GM18909 (cell line): Measurements from ENCODE around the gene BRWD1.

Experiments
- ATAC-seq: cut with Tn5 transposase; IDR thresholded peaks from one replicate; pipeline ENCODE4 v1.9.1; 2021; ENCODE audit warnings: mild to moderate bottlenecking; ENCODE audit not compliant: unreplicated experiment, poor library complexity

Gene BRWD1

DNA sequence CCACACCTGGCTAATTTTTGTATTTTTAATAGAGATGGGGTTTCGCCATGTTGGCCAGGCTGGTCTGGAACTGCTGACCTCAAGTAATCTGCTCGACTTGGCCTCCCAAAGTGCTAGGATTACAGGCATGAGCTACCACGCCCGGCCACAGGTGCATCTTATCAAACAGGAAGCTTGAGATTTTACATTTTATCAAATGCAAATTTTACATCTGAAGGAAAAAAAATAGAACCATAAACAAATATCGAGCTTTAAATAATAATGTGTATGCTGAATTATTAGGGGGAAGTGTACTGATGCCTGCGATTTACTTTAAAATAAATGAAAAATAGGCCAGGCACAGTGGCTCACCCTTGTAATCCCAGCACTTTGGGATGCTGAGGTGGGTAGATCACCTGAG lies 16.6 kb upstream of the BRWD1 start:
- ATAC-seq = no peak

DNA sequence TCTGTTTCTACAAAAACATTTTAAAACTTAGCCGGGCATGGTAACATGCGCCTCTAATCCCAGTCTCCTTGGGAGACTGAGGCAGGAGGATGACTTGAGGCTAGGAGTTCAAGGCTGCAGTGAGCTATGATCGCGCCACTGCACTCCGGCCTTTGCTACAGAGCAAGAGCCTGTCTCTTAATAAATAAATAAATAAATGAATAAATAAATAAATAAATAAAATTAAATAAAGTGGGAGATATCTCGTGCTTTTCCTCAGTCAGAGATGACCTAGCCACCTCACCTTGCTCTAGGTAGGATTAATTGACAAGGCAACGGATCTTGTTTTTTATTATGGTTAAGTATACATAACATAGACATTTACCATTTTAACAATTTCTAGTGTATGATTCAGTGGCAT lies 14.3 kb upstream of the BRWD1 start:
- ATAC-seq = no peak

DNA sequence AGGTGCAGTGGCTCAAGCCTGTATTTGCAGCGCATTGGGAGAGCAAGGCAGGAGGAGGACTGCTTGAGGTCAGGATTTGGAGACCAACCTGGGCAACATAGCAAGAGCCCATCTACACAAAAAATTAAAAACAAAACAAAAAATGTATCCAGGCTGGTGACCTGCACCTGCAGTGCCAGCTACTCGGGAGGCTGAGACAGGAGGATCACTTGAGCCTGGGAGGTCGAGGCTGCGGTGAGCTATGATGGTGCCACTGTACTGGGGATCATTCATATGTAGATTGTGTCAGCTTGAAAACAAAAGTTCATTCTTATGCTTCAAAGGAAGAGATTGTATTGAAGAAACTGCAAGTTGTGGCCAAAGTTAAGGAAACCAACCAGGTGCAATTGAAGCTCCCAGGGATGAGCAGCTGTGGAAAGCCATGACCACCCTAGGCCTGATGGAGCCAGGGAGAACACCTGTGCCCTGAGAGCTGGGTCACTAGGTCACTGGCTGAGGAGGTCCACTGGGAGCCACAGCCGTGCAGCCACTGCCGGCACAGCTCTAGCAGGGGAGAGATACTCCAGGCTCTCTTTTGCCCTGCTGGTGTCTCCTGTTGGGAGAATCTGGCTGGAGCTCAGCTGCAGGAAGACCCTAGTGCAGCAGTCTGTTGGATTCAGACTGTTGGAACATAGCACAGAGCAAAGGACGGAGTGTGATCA lies 13.3 kb upstream of the BRWD1 start:
- ATAC-seq = no peak

DNA sequence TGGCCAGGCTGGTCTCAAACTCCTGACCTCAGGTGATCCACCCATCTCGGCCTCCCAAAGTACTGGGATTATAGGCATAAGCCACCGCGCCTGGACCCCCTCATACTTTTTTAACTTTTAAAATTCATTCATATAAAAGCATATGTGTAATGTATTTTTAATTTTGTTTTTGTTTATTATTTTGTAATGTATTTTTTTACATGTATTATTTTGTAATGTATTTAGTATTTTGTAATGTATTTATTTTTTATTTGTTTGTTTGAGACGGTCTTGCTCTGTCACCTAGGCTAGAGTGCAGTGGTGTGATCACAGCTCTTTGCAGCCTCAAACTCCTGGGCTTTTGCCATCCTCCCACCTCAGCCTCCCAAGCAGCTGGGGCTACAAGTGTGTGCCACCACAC lies 12.0 kb upstream of the BRWD1 start:
- no peak for ATAC-seq

DNA sequence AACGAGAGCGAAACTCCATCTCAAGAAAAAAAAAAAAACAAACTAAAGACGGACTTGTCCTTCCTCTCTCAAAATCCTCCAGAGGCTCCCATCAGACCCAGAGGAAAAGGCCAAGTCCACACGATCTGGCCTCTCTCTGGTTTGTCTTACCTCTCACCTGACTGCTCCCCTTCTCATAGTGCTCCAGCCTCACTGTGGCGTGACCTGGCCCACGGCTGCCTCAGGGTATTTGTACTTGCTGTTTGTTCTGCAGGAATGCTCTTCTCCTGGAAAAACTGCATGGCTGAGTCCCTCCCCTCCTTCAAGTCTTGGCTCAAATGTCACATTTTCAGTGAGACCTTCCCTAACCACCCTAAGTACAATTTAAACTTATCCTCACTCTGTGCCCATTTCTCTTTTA lies 8.0 kb upstream of the BRWD1 start:
- no peak for ATAC-seq

DNA sequence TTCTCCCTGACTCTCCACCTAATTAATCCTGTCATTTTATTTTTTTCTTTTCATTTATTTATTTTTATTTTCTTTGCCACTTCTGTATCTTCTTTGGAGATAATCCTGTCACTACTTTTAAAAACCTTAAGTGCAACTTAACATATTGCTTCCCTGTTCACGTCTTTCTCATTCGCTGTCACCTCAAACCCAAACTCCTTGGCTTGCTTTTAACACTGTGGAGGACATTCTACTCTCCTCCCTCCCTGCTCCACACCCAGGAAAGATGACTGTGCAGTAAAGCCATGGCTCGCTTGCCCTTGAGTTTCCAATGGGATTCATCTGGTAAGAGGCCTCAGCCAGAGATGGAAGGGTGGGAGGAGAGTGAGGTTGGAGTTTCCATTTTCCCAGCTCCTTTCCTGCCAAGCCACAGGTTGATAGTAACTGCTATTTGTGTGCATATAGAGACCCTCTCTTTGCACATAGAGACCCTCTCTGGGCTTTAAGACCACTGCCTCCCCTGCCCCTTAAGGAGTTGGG lies 6.4 kb upstream of the BRWD1 start:
- ATAC-seq = no peak

DNA sequence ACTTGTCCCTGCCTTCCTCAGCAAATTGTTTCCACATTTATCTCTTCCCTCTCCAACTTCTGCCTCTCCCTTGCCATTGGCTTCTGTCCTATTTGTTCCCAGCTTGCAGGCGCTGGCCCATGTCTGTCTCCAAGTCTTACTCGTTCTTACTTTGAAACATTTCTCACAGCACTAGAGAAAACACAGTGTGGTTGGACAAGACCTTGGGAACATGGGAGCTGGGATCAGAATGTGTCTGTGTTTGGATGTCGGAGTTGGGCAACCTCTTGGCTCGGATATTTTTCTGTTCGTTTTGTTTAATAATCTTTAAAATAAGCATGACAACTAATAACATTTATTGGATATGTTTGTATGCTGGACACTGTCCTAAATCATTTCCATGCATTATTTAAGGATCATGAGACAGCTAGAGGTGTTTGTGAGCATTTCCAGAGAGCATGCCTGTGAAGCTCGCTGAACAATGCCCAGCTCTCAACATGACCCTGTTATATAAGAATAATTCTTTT lies 5.9 kb upstream of the BRWD1 start:
- ATAC-seq = no peak

DNA sequence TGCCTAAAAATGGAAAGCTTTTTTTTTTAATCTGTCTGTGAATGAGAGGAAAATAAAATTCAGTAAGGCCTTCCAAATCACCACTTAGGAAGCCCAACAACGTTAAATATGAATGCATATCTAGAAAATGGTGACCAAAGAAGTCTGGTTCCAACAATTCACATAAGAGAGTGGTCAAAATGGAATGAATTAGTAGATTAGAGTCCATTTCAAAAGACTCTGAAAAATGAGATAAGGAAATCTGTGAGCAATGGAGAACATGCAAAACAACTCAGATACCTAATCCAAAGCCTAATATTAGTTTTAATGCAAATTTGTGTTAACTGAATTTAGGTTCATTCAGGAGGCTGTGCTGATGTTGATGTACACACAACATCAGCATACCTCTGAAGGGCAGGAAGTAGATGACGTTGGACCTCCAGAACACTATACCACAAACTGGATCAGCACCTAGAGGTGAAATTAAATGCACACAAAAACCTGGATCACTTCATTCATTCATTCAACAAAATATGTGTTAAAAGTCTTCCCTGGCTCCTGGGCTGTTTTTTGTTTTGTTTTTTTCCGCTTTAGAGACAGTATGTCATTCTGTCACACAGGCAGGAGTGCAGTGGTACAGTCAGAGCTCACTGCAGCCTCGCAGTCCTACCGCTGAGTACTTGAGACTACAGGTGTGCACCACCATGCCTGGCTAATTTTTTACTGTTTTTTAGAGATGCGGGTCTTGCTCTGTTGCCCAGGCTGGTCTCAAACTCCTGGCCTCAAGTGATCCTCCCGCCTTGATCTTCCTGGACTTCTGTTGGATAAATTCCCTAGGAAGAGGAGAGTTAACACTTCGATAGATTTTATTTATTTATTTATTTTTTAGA lies 4.9 kb upstream of the BRWD1 start:
- ATAC-seq = no peak

DNA sequence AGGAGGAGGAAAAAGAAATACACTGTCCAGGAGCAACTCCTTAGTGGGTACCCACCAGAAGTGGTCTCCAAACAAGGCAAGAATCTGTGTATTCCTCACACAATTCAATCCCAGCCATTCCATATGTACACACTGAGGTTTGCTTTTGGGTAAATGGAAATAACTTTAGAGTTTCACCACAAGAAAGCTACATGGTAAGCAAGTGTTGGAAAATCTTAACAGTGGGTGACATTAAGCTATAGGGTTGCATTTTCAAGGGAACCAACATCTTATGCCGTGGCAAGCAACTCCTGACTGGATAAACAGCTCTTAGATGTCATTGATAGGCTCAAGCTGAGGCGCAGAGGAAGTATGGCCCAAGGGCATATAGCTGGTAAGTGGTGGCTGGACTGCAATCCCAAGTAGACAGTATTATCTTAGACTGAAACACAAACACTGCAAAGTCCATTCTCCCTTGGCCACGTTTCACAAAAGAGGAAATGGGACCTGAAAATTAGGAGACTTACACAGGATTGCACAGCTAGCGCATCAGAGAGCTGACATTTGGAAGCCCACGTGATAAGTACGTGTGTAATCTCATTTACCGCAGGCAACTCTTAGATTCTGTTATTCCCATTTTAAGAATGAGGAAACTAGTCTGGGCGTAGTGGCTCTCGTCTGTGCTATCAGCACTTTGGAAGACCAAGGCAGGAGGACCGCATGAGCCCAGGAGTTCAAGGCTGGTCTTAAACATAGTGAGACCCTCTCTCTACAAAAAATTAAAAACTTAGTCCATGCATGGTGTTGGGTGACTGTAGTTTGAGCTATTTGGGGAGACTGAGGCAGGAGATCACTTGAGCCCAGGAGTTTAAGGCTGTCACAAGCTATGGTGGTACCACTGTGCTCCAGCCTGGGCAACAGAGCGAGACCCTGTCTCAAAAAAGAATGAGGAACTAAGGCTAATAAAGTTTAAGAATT lies 4.0 kb upstream of the BRWD1 start:
- no peak for ATAC-seq

DNA sequence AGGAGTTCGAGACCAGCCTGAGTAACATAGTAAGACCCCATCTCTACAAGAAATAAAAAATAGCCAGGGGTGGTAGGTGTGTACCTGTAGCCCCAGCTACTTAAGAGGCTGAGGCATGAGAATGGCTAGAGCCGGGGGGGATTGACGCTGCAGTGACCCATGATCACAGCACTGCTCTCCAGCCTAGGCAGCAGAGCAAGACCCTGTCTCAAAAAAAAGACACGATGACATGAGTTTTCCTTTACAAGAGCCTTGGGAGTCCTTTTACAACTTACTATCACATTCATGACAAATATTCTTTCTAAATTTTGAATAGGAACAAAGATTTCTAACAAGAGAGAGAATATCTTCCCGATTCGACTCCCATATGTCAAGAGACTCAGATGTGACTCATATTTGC lies 3.3 kb upstream of the BRWD1 start:
- ATAC-seq = no peak

DNA sequence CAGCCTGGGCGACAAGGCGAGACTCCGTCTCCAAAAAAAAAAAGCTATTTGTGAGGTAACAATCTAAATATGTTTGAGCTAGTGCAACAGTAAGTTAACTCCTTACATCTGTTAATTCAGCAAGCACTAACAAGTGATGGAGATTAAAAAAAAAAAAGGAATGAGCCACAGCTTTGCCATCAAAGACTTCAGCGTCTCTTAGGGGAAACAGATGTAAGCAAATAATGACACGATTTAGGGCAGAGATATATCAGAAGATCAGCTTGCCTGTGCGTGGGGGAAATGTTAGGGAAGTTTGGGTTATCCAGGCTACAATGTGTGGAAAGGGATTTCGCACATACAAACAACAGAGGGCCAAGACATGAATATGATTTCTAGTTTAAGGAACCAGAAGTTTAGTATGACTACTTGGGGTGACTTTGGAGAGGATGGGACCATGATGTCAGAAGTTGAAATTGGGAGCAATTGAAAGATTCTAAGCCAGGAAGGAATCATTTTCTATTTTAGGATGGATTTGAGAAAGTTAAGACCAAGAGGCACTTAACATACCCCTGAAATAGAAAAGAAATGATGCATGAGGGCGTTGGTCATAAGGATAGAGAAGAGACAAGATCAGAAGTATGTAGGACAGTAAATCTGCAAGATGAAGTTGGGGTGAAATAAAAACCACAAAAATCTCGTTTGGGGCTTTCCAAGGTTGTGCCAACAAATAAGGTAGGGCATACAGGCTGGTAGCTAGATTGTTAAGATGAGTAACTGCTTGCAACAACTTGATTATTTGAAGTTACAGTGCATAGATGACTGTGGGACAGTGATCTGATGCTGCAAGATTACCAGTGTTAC lies 2.4 kb upstream of the BRWD1 start:
- no peak for ATAC-seq

DNA sequence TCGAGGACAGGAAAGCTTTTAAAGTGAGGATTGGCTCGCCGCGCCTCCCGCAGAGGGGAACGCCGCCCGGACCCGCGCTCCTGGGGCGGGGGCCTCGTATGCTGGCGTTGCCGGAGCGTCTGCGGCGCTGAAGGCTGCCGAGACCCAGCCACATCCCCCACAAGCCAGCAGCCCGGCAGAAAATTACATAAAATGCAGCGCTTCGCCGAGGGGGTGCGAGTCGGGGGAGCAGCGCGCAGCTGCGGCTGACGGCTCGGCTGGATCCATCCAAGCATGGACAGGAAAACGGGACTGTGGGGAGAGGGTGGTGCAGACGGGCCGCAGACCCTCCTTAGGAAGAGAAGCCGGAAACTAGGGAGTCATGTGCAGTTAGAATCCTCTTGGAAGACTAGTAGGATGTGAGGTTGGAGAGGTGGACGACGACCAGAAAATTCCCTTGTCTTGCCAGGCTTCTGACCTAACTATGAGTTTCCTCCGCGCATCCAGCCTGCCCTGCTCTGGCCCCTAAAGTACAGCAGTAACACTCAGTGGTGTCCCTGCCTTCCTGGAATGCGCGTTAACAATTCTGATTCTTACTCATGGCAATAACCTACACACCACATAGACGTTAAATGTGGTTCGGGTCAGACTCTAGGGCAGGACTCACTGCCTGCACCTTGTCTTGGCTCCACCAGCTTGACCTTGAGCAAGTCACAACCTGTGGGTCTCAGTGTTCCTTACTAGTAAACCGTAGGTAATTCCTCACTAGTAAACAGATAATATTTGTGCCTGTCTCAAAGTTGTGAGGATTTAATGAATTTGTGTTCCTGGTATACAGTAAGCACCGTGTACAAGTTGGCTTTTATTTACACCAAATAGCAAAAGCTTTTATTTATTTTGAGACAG lies 953 bp upstream of the BRWD1 start:
- ATAC-seq = peak; percentile 17

DNA sequence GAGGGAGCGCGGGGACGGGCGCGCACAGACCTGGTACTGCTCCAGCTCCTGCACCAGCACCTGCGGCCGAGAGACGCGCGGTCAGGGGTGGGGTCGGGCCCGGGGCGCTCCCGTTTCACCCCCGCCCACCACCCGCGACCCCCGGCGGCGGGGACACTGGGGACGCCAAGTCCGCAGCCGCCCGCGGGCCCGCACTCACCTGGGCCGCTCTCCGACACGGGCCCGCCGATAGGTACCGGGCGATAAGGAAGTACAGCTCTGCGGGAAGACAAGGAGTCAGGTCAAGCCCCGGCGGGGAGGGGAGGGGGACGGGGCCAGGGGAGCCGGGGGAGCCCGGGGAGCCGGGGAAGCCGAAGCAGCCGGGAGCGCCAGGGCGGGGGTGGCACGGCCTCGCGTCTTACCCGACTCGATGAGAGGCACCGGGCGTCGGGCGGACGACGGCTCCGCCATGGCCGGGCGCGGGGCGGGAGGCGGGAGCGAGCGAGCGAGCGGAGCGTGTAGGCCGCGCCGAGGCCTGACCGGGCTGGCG lies 326 bp downstream of the BRWD1 start:
- ATAC-seq = peak; percentile 1

DNA sequence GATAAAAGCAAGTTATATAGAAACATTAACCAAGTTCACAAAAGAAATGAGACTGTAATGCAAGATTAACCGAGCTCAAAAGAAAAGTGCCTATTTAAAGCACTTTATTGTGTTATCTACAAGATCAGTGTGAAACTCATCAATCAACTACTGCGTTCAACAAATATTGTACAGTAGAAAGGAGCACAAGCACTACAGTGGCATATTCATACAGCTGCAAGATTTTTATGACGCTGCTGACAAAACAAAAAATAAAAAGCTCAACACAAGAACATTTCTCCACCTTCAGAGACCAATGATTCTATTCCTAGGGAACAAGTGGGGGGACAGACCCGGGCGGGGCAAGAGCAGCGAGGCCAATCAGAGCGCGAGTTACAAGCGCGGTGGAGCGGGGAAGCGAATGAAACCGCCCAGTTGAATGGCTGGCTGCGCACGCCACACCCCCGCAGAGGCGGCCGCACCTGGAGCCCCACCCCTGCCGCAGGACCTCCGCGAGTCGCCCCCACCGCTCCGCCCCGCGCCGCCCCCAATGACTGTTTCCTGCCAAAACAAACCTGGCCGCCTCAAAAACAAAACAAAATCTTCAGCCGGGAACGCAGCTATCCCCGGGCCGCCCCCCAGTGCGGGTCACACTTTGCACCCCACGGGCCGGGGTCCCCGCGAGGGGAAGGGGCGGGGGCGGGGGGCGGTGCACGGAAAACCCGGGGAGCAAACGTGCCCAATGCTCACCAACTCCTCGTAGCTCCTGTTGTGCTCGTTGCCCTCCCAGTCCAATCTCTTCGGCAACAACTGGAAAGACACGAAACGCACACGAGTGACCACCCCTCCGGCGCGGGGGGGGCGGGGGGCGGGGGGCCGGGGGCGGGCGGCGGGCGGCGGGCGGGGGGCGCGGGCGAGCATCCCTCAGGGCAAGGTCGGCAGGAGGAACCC lies 1.1 kb downstream of the BRWD1 start:
- ATAC-seq = peak; percentile 77

DNA sequence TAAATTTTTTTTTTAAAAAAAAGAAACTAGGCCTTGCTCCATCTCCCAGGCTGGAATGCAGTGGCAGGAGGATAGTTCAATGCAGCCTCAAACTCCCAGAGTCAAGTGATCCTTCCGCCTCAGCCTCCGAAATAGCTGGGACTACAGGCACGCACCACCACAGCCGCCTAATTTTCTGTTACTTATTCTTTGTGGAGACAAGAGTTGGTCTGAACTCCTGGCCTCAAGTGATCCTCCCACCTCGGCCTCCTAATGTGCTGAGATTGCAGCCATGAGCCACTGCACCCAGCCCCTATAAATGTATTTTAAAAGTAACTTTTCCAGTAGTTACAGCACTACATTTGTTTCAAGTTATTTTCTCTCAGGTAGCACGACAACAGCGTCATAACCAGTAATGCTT lies 2.3 kb downstream of the BRWD1 start:
- ATAC-seq = no peak

DNA sequence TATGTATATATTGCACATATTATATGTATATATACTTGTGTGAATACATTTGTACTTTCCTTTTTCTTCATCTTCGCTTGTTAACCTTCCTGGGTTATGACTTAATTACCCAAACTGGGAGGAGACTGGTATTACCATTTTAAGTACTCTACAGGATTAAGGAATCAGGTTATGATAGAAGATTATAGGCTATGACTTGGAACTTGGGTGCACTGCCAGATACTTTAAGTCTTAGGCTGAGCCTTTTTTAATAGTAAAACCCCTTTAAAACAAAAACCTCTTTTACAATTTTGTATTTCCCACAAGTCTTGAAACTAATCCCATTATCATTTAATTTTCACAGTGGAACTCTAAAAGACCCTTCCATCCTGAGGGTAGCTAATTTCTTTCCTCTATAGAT lies 6.0 kb downstream of the BRWD1 start:
- no peak for ATAC-seq

DNA sequence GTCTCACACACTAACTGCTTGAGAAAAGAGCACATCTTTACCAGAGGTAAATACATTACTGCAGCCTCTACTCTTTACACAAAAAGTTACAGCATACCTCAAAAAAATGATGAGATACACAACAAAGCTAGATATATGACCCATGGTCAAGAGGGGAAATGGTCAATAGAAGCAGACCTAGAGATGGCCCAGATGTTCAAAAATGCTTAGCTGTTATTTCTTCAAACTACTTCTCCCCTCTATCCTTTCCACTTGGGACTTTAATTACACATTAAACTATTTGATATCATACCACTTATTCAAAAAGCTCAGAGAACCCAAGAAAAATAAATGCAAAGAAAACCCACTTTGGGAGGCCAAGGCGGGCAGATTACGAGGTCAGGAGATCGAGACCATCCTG lies 12.8 kb downstream of the BRWD1 start:
- ATAC-seq = no peak
